OCI-LY7 (cell line): Measurements from ENCODE around the gene ARMH1.

Source experiments
- EZH2phosphoT487 ChIP-seq: fragments of 200-600 bp; sonication (generic); IDR thresholded peaks from 2 replicates; pipeline ENCODE4 v1.6.1; 2018; ENCODE audit warnings: low read depth, borderline replicate concordance, mild to moderate bottlenecking, mixed run types, antibody characterized with exemption, low read length, moderate library complexity, mixed read lengths
- TF ChIP-seq, protein P1 (sequence below): fragments of 200-600 bp; sonication (generic); conservative IDR thresholded peaks from 2 replicates; pipeline ENCODE4 v1.5.1; 2014; ENCODE audit warnings: mild to moderate bottlenecking, antibody characterized with exemption, low read length, moderate library complexity, mixed read lengths

DNA sequence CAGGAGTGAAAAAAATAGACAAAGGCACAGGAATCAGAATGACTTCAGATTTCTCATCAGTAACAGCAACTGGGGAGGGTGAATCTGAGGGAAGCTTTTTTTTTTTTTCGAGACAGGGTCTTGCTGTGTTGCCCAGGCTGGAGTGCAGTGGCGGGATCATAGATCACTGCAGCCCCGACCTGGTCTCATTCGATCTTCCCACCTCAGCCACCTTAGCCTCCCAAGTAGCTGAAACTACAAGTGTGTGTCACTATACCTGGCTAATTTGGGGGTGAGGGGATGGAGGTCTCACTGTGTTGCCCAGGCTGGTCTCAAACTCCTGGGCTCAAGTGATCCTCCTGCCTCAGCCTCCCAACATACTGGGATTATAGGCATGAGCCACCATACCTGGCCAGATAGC is 10.7 kb downstream of the ARMH1 start:
- TF ChIP-seq, protein P1, sequence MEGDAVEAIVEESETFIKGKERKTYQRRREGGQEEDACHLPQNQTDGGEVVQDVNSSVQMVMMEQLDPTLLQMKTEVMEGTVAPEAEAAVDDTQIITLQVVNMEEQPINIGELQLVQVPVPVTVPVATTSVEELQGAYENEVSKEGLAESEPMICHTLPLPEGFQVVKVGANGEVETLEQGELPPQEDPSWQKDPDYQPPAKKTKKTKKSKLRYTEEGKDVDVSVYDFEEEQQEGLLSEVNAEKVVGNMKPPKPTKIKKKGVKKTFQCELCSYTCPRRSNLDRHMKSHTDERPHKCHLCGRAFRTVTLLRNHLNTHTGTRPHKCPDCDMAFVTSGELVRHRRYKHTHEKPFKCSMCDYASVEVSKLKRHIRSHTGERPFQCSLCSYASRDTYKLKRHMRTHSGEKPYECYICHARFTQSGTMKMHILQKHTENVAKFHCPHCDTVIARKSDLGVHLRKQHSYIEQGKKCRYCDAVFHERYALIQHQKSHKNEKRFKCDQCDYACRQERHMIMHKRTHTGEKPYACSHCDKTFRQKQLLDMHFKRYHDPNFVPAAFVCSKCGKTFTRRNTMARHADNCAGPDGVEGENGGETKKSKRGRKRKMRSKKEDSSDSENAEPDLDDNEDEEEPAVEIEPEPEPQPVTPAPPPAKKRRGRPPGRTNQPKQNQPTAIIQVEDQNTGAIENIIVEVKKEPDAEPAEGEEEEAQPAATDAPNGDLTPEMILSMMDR = no peak
- no peak for TF ChIP-seq EZH2phosphoT487
